Pancreas (tissue), 10 donors: ENCODE results near the gene NACA2. TPM values are rescaled to one million over a fixed set of nuclear protein-coding genes. Genes with fewer than 3 reads are reported as not detected.
A peak's percentile ranks its signal among the peaks of the same experiment; 100 is the strongest.
"Not testable (repeated sequence)": the region's sequence is repeated elsewhere in the genome, so short reads cannot be mapped to it uniquely, and the experiment has no call there.

Experiments
- ATAC-seq, 4 donors: fragments of 200-7000 bp; cut with Tn5 transposase; one replicate each; pipeline versions ENCODE4 v1.8.0 to v1.9.1; 2020; ENCODE audit warnings: mild to moderate bottlenecking in 4 of 4, moderate library complexity in 4 of 4
- DNase-seq, 6 donors: peaks; one replicate each; pipeline ENCODE4 v3.0.0-alpha.2; 2020
- FAIRE-seq: peaks from 2 replicates; lab custom pipeline; 2012; peaks lifted over from hg19 to GRCh38; lab: Jason Lieb, UNC
- H3K27ac ChIP-seq, 4 donors: fragments of 200-600 bp; sonication (generic); 1 replicate in 3 of 4; 2 replicates in 1 of 4; pipeline versions ENCODE4 v1.5.0 to v1.8.0; 2020
- H3K27me3 ChIP-seq, 4 donors: fragments of 200-600 bp; one replicate each; pipeline ENCODE4 v1.8.0; 2021
- H3K36me3 ChIP-seq, 3 donors: fragments of 200-600 bp; sonication (generic) in 1 of 3; one replicate each; pipeline versions ENCODE4 v1.5.0 to v1.8.0; 2020 to 2021
- H3K4me1 ChIP-seq, 3 donors: fragments of 200-600 bp; one replicate each; pipeline ENCODE4 v1.8.0; 2021
- H3K4me3 ChIP-seq, 4 donors: fragments of 200-600 bp; sonication (generic) in 2 of 4; one replicate each; pipeline versions ENCODE4 v1.5.0 to v1.8.0; 2020 to 2021
- H3K9me3 ChIP-seq, 4 donors: fragments of 200-600 bp; one replicate each; pipeline ENCODE4 v1.8.0; 2021
- WGBS, 2 donors: extraction: QIAGEN DNeasy Blood & Tissue Kit; methylation state at CpG; one replicate each; pipeline ENCODE4 v1.1.7; 2013; 5-methylcytosine and 5-hydroxymethylcytosine counted together
- intact Hi-C, 3 donors: fragments of 100-400 bp; cut with DNase I; formaldehyde crosslinking; loops; one replicate each; pipeline versions ENCODE4 v1.11.1 to v1.14.2; 2022
- polyA plus RNA-seq, 2 donors: library from polyadenylated mRNA; stranded (reverse); fragments of 200-250 nt; gene quantifications; one replicate each; pipeline ENCODE4 v1.2.3, GENCODE V29; 2013
- total RNA-seq, 6 donors: library from RNA; stranded (reverse); fragmentation: NEBNext Ultra II Directional in 4 of 6; extraction: Animal tissue kit (Norgen Biotek cat#: 25700) in 4 of 6; gene quantifications; one replicate each; pipeline versions ENCODE4 v1.2.1 to v1.2.4, GENCODE V29; 2021 to 2023
- TF ChIP-seq, protein P1 (sequence below), 4 donors: fragments of 200-600 bp; sonication (generic) in 3 of 4; IDR thresholded peaks; one replicate each; pipeline versions ENCODE4 v1.5.0 to v1.8.0; 2021; ENCODE audit warnings: antibody characterized with exemption in 4 of 4
- donor health status: healthy with polysubstance abuse.
- donor health status: DM: no; HTN: no; CAD: no; lungs with moderate emphysema.
- donor health status: DM: no; HTN: no; CAD: no.
- donor health status: control.
- donor health status: control.
- donor health status: Bipolar disorder and iron deficiency.
- donor health status: DM: yes; HTN: yes; CAD: no.
- donor health status: DM: no; HTN: no; CAD: no.
- donor health status: DM: no; HTN: no; CAD: no.
- donor health status: DM: yes; HTN: yes; CAD: no.

NACA2 gene
- total and polyA plus RNA-seq, 8 donors = 0.12 TPM; not detected in 7

DNA sequence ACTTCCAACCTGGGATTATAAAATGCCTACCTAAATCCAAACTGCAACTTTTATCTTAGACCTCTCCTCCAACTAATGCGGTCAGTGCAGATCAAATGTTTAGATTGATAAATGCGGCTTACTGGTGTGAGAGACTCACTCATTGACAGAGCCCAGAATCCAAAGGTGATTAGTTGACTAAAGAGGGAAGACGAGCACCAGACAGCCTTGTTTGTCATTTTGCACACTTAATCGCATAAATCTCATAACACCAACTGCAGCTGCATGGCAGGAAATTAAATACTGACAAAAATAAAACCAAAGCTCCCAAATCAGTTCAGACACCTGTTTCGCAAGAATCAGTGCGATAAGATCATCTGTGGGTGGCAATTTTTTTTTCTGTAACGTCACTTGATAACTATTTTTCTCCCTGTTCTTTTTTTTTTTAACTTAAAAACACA lies 35.9 kb downstream of the NACA2 start:
- TF ChIP-seq, protein P1, sequence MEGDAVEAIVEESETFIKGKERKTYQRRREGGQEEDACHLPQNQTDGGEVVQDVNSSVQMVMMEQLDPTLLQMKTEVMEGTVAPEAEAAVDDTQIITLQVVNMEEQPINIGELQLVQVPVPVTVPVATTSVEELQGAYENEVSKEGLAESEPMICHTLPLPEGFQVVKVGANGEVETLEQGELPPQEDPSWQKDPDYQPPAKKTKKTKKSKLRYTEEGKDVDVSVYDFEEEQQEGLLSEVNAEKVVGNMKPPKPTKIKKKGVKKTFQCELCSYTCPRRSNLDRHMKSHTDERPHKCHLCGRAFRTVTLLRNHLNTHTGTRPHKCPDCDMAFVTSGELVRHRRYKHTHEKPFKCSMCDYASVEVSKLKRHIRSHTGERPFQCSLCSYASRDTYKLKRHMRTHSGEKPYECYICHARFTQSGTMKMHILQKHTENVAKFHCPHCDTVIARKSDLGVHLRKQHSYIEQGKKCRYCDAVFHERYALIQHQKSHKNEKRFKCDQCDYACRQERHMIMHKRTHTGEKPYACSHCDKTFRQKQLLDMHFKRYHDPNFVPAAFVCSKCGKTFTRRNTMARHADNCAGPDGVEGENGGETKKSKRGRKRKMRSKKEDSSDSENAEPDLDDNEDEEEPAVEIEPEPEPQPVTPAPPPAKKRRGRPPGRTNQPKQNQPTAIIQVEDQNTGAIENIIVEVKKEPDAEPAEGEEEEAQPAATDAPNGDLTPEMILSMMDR (IDR thresholded peaks at IDR 0.05) = no peak
- FAIRE-seq = no peak
- ATAC-seq = no peak
- Histone ChIP-seq H3K27me3 (peaks cover 0 to 5% (median 0%) of the 10 kb centered on the region in 4 donors), H3K4me1 (no peaks in the 10 kb centered on the region), H3K4me3 (no peak overlapping the region), H3K9me3 (no peaks in the 10 kb centered on the region), H3K27ac (no peak overlapping the region), H3K36me3 (no peaks in the 10 kb centered on the region)
- no peak for DNase-seq
- intact Hi-C loops = loop anchor here in 1 of 3 donors (10.0 kb wide), 1 partner anchor 140 kb away; no protein-coding TSS in a partner anchor
- WGBS, 2 donors = 49 to 60% methylated on average over 7 of the region's 7 CpGs

DNA sequence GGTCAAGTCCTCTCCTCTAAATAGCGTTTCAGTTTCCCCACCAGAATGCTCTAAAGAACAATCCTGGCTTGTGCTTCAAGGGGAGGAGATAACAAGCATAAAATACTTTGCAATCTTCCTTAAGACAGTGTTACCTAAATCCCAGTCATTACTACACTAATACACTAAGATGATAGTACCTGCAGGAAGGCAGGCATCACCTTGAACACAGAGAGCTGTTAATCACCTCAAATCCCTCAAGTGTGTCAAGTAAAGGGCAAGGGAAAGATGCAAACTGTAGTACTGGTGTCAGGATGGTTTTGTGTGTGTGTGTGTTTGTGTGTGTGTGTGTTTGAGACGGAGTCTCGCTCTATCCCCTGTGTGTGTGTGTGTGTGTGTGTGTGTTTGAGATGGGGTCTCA lies 36.8 kb downstream of the NACA2 start:
- intact Hi-C loops = loop anchor here in 1 of 3 donors (10.0 kb wide), 1 partner anchor 139 kb away; no protein-coding TSS in a partner anchor
- Histone ChIP-seq H3K4me3 (no peak overlapping the region), H3K27ac (no peak overlapping the region), H3K27me3 (peaks cover 0 to 8% (median 0%) of the 10 kb centered on the region in 4 donors), H3K36me3 (no peaks in the 10 kb centered on the region), H3K4me1 (no peaks in the 10 kb centered on the region), H3K9me3 (no peaks in the 10 kb centered on the region)
- TF ChIP-seq, protein P1 (IDR thresholded peaks at IDR 0.05) = no peak
- ATAC-seq (no peak), DNase-seq (no peak), FAIRE-seq (no peak)
- WGBS, 2 donors = 60 to 74% methylated on average over 3 of the region's 3 CpGs

DNA sequence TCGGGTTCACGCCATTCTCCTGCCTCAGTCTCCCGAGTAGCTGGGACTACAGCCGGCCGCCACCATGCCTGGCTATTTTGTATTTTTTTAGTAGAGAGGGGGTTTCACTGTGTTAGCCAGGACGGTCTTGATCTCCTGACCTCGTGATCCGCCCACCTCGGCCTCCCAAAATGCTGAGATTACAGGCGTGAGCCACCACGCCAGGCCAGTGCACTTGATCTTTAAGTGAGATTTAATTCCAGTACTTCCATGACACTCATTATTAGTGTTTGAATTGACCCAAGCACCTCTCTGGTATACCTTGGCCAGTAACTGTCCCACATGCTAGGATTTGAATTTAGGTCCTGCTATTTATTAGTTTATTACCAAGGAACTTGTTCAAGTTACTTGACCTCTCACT lies 38.5 kb downstream of the NACA2 start:
- not testable (repeated sequence) for H3K9me3 ChIP-seq, H3K4me1 ChIP-seq, FAIRE-seq, H3K27ac ChIP-seq, H3K36me3 ChIP-seq, DNase-seq, H3K4me3 ChIP-seq, ATAC-seq
- WGBS, 2 donors = 71 to 85% methylated on average over 11 of the region's 11 CpGs
- intact Hi-C loops = loop anchor here in 1 of 3 donors (10.0 kb wide), 1 partner anchor 138 kb away; no protein-coding TSS in a partner anchor
- peaks cover 0 to 12% (median 8%) of the 10 kb centered on the region in 4 donors for H3K27me3 ChIP-seq

DNA sequence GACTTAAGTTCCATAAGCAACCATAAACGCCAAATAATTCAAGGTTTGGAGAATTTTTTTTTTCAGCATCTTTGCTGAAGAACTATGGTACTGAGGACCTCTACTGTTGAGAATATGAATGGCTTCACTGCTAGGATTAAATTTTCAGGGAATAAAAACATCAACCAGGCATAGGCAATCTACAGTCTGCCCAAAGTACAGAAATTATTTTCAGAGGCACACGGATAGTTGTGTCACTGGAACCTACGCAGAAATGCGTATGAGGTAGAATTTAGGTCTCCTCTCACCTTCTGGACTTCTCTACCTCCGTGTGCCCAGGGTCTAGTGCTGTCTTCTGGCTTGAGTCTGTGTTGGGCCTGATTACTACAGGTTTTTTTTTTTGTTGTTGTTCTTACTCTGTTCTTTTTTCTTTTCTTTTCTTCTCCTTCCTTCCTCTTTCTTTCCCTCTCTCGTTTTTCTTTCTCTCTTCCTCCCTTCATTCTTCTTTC lies 39.7 kb downstream of the NACA2 start:
- intact Hi-C loops = loop anchor here in 1 of 3 donors (10.0 kb wide), 1 partner anchor 136 kb away; no protein-coding TSS in a partner anchor

DNA sequence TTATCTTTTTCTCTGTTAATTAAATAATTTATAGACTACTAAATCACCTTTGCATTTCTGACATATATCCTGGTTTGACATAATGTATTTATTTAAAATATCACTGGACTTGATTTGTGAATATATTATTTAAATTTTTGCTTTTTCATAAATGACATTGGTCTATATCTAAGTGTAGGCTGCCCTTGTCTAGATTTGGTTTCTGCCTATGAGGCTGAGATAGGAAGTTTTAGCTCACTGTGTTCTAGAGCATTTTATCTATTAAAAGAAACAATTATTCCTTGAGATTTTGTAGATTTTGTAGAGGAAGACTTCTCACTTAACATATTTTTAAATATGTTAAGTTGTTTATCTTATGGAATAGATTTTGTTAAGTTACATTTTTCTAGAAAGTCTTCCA lies 43.9 kb downstream of the NACA2 start:
- intact Hi-C loops = loop anchor here in 1 of 3 donors (5.0 kb wide), 1 partner anchor 130 kb away; no protein-coding TSS in a partner anchor
- no peak for ATAC-seq
- no peak for DNase-seq
- H3K27ac ChIP-seq = no peak overlapping the region
- no peaks in the 10 kb centered on the region for H3K9me3 ChIP-seq
- H3K36me3 ChIP-seq = no peaks in the 10 kb centered on the region
- peaks cover 0 to 12% (median 8%) of the 10 kb centered on the region in 4 donors for H3K27me3 ChIP-seq
- FAIRE-seq = peak; percentile 84
- no peaks in the 10 kb centered on the region for H3K4me1 ChIP-seq
- TF ChIP-seq, protein P1 (IDR thresholded peaks at IDR 0.05) = no peak
- H3K4me3 ChIP-seq = no peak overlapping the region

More for the DNA sequence above, 39.7 kb downstream of the NACA2 start:
- Histone ChIP-seq H3K27me3 (peaks cover 0 to 12% (median 8%) of the 10 kb centered on the region in 4 donors), H3K27ac (no peak overlapping the region), H3K36me3 (no peaks in the 10 kb centered on the region), H3K4me3 (no peak overlapping the region), H3K9me3 (no peaks in the 10 kb centered on the region), H3K4me1 (no peaks in the 10 kb centered on the region)
- no peak for DNase-seq
- WGBS, 2 donors = 12 to 14% methylated on average over 6 of the region's 6 CpGs
- FAIRE-seq = peak; percentile 94
- peak in 3 of 4 donors; percentile 59 to 70 (median 67) for ATAC-seq
- TF ChIP-seq, protein P1 (IDR thresholded peaks at IDR 0.05) = peak in 3 of 4 donors; percentile 40 to 58 (median 42)
